Measurements from ENCODE around the gene PRDM4.

- TF ChIP-seq GATA2 (IDR thresholded peaks at IDR 0.05; ENCODE audit: low read depth, low read length) (no peak; the same call in 1 of the 2 replicates), GATA3 (IDR thresholded peaks at IDR 0.05; ENCODE audit: low read depth, low read length) (no peak)
Observed at GRCh38 chr12:107685360-107686248, 75.3 kb downstream of the PRDM4 start, which contains the start of gene PWP1.

All from SH-SY5Y (cell line).